ENCODE measurements around the gene KRTAP4-8.
"Not testable (repeated sequence)": the region's sequence is repeated elsewhere in the genome, so short reads cannot be mapped to it uniquely, and the experiment has no call there.

- not testable (repeated sequence) for TF ChIP-seq CTCF (IDR thresholded peaks at IDR 0.05; ENCODE audit: borderline replicate concordance, extremely low read depth, low read length, poor library complexity, severe bottlenecking); EZH2 (IDR thresholded peaks at IDR 0.05; ENCODE audit: borderline replicate concordance, low read depth, low read length, severe bottlenecking)
Observed at GRCh38 chr17:41123292-41123990, 25.5 kb upstream of the KRTAP4-8 start.
